NCI-H82 treated with DMSO at 0.1 percent for 48 hours (cell line): Measurements from ENCODE around the gene NSUN2.

Experiments used
- DNase-seq: peaks from one replicate; lab custom pipeline; 2025; ENCODE audit not compliant: unreplicated experiment; lab: John Stamatoyannopoulos, UW

The NSUN2 gene

GRCh38 chr5:6567068-6567467 is 65.8 kb downstream of the NSUN2 start:
- DNase-seq: no peak

GRCh38 chr5:6565492-6565891 is 67.4 kb downstream of the NSUN2 start:
- peak; percentile 48 for DNase-seq

- no peak for DNase-seq
These were observed 74.9 kb downstream of the NSUN2 start for GRCh38 chr5:6557807-6558575.

- DNase-seq: no peak
These were observed 76.1 kb downstream of the NSUN2 start for GRCh38 chr5:6556802-6557102.

- no peak for DNase-seq
These were observed 76.6 kb downstream of the NSUN2 start for GRCh38 chr5:6556089-6556801.

- no peak for DNase-seq
These were observed 78.0 kb downstream of the NSUN2 start for GRCh38 chr5:6554812-6555211.

GRCh38 chr5:6553972-6554371 is 78.9 kb downstream of the NSUN2 start:
- no peak for DNase-seq

GRCh38 chr5:6552612-6553011 is 80.2 kb downstream of the NSUN2 start:
- DNase-seq: no peak

- DNase-seq: no peak
These were observed 80.9 kb downstream of the NSUN2 start for GRCh38 chr5:6551955-6552313.

GRCh38 chr5:6551287-6551954 is 81.4 kb downstream of the NSUN2 start:
- no peak for DNase-seq

- DNase-seq: no peak
These were observed 82.2 kb downstream of the NSUN2 start for GRCh38 chr5:6550628-6551027.
